Endothelial cell of umbilical vein (primary cell): Measurements from ENCODE around the gene TXNRD1. TPM values are rescaled to one million over a fixed set of nuclear protein-coding genes. Genes with fewer than 3 reads are reported as not detected.

Experiments
- BruUV-seq: library from RNA; stranded (reverse); fragments of 400-500 nt; replicated peaks from 2 replicates; lab custom pipeline; 2021; lab: Mats Ljungman, UMichigan
- CTCF ChIA-PET: fragments of 300-600, 350-600 bp; sonication (Branson Sonifier 250); formaldehyde crosslinking; loops from one replicate; lab custom pipeline; 2021; ENCODE audit warnings: antibody characterized with exemption, inconsistent platforms; lab: Charles Lee
- POLR2A ChIA-PET: fragments of 300-600, 350-600 bp; sonication (Branson Sonifier 250); formaldehyde crosslinking; loops from one replicate; lab custom pipeline; 2021; ENCODE audit warnings: antibody characterized with exemption, inconsistent platforms; lab: Charles Lee
- DNase-seq: peaks from one replicate; pipeline ENCODE4 v3.0.0-alpha.2; 2011; ENCODE audit warnings: low read depth, low spot score
- FAIRE-seq: peaks from 2 replicates; lab custom pipeline; 2011; peaks lifted over from hg19 to GRCh38; lab: Jason Lieb, UNC
- H2AFZ ChIP-seq: 2 replicates; pipeline ENCODE4 v1.6.0; 2012; ENCODE audit warnings: low read depth, low read length, control low read depth, inconsistent platforms
- H3K27ac ChIP-seq: 2 replicates; pipeline ENCODE4 v1.5.1; 2011; ENCODE audit warnings: low read depth, mild to moderate bottlenecking, control low read depth, low read length, moderate library complexity; ENCODE audit not compliant: insufficient read depth
- H3K27me3 ChIP-seq, 2 experiments: 2 replicates each; pipeline versions ENCODE4 v1.6.0 to v1.6.1; 2011; ENCODE audit warnings: low read length in 2 of 2, mixed read lengths in 1 of 2; ENCODE audit not compliant: control insufficient read depth in 2 of 2, insufficient read depth in 2 of 2
- H3K36me3 ChIP-seq, 2 experiments: 2 replicates in 1 of 2; 3 replicates in 1 of 2; pipeline ENCODE4 v1.5.1; 2011; ENCODE audit warnings: low read length in 2 of 2, mild to moderate bottlenecking in 1 of 2, moderate library complexity in 1 of 2; ENCODE audit not compliant: control insufficient read depth in 2 of 2, insufficient read depth in 2 of 2; ENCODE audit errors: extremely low read depth in 1 of 2
- H3K4me1 ChIP-seq: 3 replicates; pipeline ENCODE4 v1.5.1; 2011; ENCODE audit warnings: mild to moderate bottlenecking, low read length; ENCODE audit not compliant: control insufficient read depth, insufficient read depth; ENCODE audit errors: extremely low read depth
- H3K4me2 ChIP-seq: 2 replicates; pipeline ENCODE4 v1.6.1; 2011; ENCODE audit warnings: low read length, control low read depth, mixed read lengths; ENCODE audit not compliant: insufficient read depth
- H3K4me3 ChIP-seq, 3 experiments: fragments of 200-600 bp in 1 of 3; sonication (generic), shearing (Covaris generic) in 1 of 3; replicated peaks in 1 of 3; 2 replicates each; pipeline ENCODE4 v1.5.1; 2011 to 2016; ENCODE audit warnings: control low read depth in 3 of 3, low read length in 3 of 3, mild to moderate bottlenecking in 2 of 3, inconsistent platforms in 1 of 3, low read depth in 1 of 3, moderate library complexity in 1 of 3; ENCODE audit not compliant: insufficient read depth in 1 of 3
- H3K79me2 ChIP-seq: 2 replicates; pipeline ENCODE4 v1.6.0; 2012; ENCODE audit warnings: low read length, inconsistent platforms; ENCODE audit not compliant: control insufficient read depth, insufficient read depth
- H3K9ac ChIP-seq: replicated peaks from 2 replicates; pipeline ENCODE3; 2011; ENCODE audit warnings: low read length, control low read depth; ENCODE audit not compliant: insufficient read depth; ENCODE audit errors: extremely low read depth
- H3K9me1 ChIP-seq: replicated peaks from 3 replicates; pipeline ENCODE4 v1.6.0; 2011; ENCODE audit warnings: mild to moderate bottlenecking, low read length; ENCODE audit not compliant: control insufficient read depth, insufficient read depth; ENCODE audit errors: extremely low read depth
- H3K9me3 ChIP-seq: replicated peaks from 2 replicates; pipeline ENCODE4 v1.5.1; 2012; ENCODE audit warnings: low read length, inconsistent platforms; ENCODE audit not compliant: control insufficient read depth, insufficient read depth
- H4K20me1 ChIP-seq: replicated peaks from 2 replicates; pipeline ENCODE3; 2011; ENCODE audit warnings: mild to moderate bottlenecking, low read length; ENCODE audit not compliant: control insufficient read depth, insufficient read depth; ENCODE audit errors: extremely low read depth
- EZH2 ChIP-seq: IDR thresholded peaks from 2 replicates; pipeline ENCODE4 v1.6.1; 2012; ENCODE audit warnings: borderline replicate concordance, low read depth, mild to moderate bottlenecking, moderate library complexity, low read length, inconsistent platforms; ENCODE audit not compliant: severe bottlenecking
- FOS ChIP-seq: IDR thresholded peaks from 2 replicates; pipeline ENCODE4 v1.6.1; 2011; ENCODE audit warnings: mild to moderate bottlenecking, low read length, moderate library complexity, borderline replicate concordance; ENCODE audit not compliant: insufficient read depth
- GATA2 ChIP-seq: IDR thresholded peaks from 2 replicates; pipeline ENCODE4 v1.7.0; 2011; ENCODE audit warnings: low read depth, mild to moderate bottlenecking, moderate library complexity, mixed read lengths, low read length; ENCODE audit not compliant: insufficient read length, insufficient read depth
- JUN ChIP-seq: IDR thresholded peaks from 2 replicates; pipeline ENCODE4 v1.6.1; 2011; ENCODE audit warnings: borderline replicate concordance, low read depth; ENCODE audit not compliant: insufficient read length, insufficient read depth
- MAX ChIP-seq: IDR thresholded peaks from 2 replicates; pipeline ENCODE4 v1.6.1; 2011; ENCODE audit not compliant: insufficient read depth, insufficient read length
- MYC ChIP-seq: IDR thresholded peaks from one replicate; pipeline ENCODE4 v1.6.1; 2011; ENCODE audit warnings: mild to moderate bottlenecking, low read depth, low read length
- POLR2A ChIP-seq: IDR thresholded peaks from 2 replicates; pipeline ENCODE4 v1.6.1; 2012; ENCODE audit warnings: low read depth, mild to moderate bottlenecking, control low read depth, low read length
- POLR2AphosphoS5 ChIP-seq: IDR thresholded peaks from 2 replicates; pipeline ENCODE4 v1.6.1; 2012; ENCODE audit warnings: low read depth, mild to moderate bottlenecking, control low read depth, low read length, moderate library complexity; ENCODE audit not compliant: insufficient read depth
- dilution Hi-C: fragments of 300-500 bp; cut with MboI; formaldehyde crosslinking; loops from one replicate; pipeline ENCODE4 v1.15.0; 2019; ENCODE audit warnings: low sequenced_read_pairs; ENCODE audit not compliant: extremely low pct_ligation_motif_present
- intact Hi-C: fragments of 100-400 bp; cut with micrococcal nuclease; formaldehyde crosslinking; loops from one replicate; pipeline ENCODE4 v1.10.0; 2022
- polyA plus RNA-seq, 4 experiments: library from polyadenylated mRNA; depleted of rRNA in 3 of 4; stranded (reverse) in 3 of 4; unstranded in 1 of 4; fragments of >200 nt; gene quantifications; 2 replicates each; pipeline versions ENCODE4 v1.2.1 to v1.2.3, GENCODE V29; 2011 to 2012; ENCODE audit warnings: missing spikeins in 1 of 4
- total RNA-seq: library from RNA; stranded (reverse); gene quantifications from 2 replicates; pipeline ENCODE4 v1.2.3, GENCODE V29; 2021
- TF ChIP-seq, protein P1 (sequence below), 2 donors: IDR thresholded peaks; 1 replicate in 1 of 2; 2 replicates in 1 of 2; pipeline ENCODE4 v1.5.1; 2011; ENCODE audit warnings: low read length in 2 of 2, mild to moderate bottlenecking in 2 of 2, moderate library complexity in 2 of 2, control low read depth in 1 of 2, inconsistent platforms in 1 of 2, low read depth in 1 of 2; ENCODE audit not compliant: insufficient read depth in 1 of 2; ENCODE audit errors: extremely low read depth in 1 of 2

Gene TXNRD1
- total and polyA plus RNA-seq, 2 donors (not counting 3 experiments of a cell fraction or from before 2014, with no cell fraction given) = 309 to 566 TPM

DNA sequence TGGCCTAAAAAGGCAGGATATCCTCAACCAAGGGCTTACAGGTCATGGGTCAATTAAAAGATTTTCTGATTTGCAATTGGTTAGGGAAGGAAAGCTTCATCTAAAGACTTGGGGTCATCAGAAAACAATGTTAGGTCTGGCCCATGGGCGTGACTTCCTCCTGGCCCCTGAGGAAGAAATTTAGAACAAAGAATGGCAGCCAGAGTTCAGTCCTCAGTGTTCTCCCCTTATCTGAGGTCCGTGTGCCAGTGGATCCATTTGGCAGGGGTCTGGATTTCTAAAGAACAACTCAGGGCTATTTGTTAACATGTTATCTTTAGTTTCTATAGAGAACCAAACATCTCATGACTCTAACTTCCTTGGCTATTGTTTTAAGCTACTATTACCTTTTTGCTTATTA is 49.8 kb upstream of the TXNRD1 start:
- no peak overlapping the region for H3K4me2 ChIP-seq
- no peaks in the 10 kb centered on the region for H4K20me1 ChIP-seq
- H3K9ac ChIP-seq = no peak overlapping the region
- DNase-seq (peak; percentile 55), FAIRE-seq (no peak)
- H3K79me2 ChIP-seq = no peaks in the 10 kb centered on the region
- no peak overlapping the region for H3K27ac ChIP-seq
- dilution Hi-C loops = no loop called here
- no peaks in the 10 kb centered on the region for H3K9me1 ChIP-seq
- H3K27me3 ChIP-seq = no peaks in the 10 kb centered on the region
- TF ChIP-seq POLR2A = no peak
- TF ChIP-seq, protein P1, sequence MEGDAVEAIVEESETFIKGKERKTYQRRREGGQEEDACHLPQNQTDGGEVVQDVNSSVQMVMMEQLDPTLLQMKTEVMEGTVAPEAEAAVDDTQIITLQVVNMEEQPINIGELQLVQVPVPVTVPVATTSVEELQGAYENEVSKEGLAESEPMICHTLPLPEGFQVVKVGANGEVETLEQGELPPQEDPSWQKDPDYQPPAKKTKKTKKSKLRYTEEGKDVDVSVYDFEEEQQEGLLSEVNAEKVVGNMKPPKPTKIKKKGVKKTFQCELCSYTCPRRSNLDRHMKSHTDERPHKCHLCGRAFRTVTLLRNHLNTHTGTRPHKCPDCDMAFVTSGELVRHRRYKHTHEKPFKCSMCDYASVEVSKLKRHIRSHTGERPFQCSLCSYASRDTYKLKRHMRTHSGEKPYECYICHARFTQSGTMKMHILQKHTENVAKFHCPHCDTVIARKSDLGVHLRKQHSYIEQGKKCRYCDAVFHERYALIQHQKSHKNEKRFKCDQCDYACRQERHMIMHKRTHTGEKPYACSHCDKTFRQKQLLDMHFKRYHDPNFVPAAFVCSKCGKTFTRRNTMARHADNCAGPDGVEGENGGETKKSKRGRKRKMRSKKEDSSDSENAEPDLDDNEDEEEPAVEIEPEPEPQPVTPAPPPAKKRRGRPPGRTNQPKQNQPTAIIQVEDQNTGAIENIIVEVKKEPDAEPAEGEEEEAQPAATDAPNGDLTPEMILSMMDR (IDR thresholded peaks at IDR 0.05; ENCODE audit: extremely low read depth in 1 of 2, insufficient read depth in 1 of 2, low read depth in 1 of 2, low read length in 2 of 2) = no peak
- TF ChIP-seq POLR2AphosphoS5 = no peak
- no peak for TF ChIP-seq EZH2
- TF ChIP-seq FOS = no peak
- TF ChIP-seq MAX = no peak
- no peak for TF ChIP-seq MYC
- no peak for TF ChIP-seq JUN
- no peak for TF ChIP-seq GATA2
- no peak overlapping the region for H2AFZ ChIP-seq
- ChIA-PET POLR2A (no interaction called here), CTCF (interaction anchor here (1.0 to 1.8 kb wide), 2 partner anchors 12 to 28 kb away, joined by 4 read pairs; partner anchors contain the start of gene NFYB)
- intact Hi-C loops = no loop called here
- no peak overlapping the region for H3K4me3 ChIP-seq
- H3K4me1 ChIP-seq = peaks cover 6% of the 10 kb centered on the region
- no TSS peak for BruUV-seq
- no peaks in the 10 kb centered on the region for H3K9me3 ChIP-seq
- H3K36me3 ChIP-seq = no peaks in the 10 kb centered on the region
